Neural crest cell (in vitro differentiated cells): ENCODE results near the gene AMPD3. TPM values are rescaled to one million over a fixed set of nuclear protein-coding genes. Genes with fewer than 3 reads are reported as not detected.

Source experiments
- DNase-seq: peaks from one replicate; pipeline ENCODE4 v3.0.0; 2021; ENCODE audit warnings: low read depth, mixed read lengths, low spot score
- H3K27ac Mint-ChIP-seq: one replicate; pipeline ENCODE4 v1.8.0; 2021; ENCODE audit warnings: mild to moderate bottlenecking, mixed read lengths; ENCODE audit not compliant: unreplicated experiment
- H3K27me3 Mint-ChIP-seq: 2 replicates; pipeline ENCODE4 v1.8.0; 2021; ENCODE audit warnings: low read depth, mild to moderate bottlenecking, mixed read lengths
- H3K36me3 Mint-ChIP-seq: 2 replicates; pipeline ENCODE4 v1.8.0; 2021; ENCODE audit warnings: low read depth, mild to moderate bottlenecking, mixed read lengths
- H3K4me1 Mint-ChIP-seq: 2 replicates; pipeline ENCODE4 v1.8.0; 2021; ENCODE audit warnings: mixed read lengths
- H3K4me3 Mint-ChIP-seq: one replicate; pipeline ENCODE4 v1.8.0; 2021; ENCODE audit warnings: mild to moderate bottlenecking, mixed read lengths
- H3K9me3 Mint-ChIP-seq: 2 replicates; pipeline ENCODE4 v1.8.0; 2021; ENCODE audit warnings: mixed read lengths
- CTCF ChIP-seq: fragments of 200-600 bp; sonication (generic); conservative IDR thresholded peaks from 2 replicates; pipeline ENCODE4 v1.5.0; 2021; ENCODE audit warnings: antibody characterized with exemption, mild to moderate bottlenecking
- total RNA-seq: library from RNA; stranded (reverse); gene quantifications from 2 replicates; pipeline ENCODE4 v1.2.1, GENCODE V29; 2021

Gene AMPD3
- total RNA-seq, 1 donor from 2014 or later, result 2.2 TPM

GRCh38 chr11:10538924-10539323 lies 83.9 kb downstream of the AMPD3 start:
- no peaks in the 10 kb centered on the region for H3K36me3 Mint-ChIP-seq
- no peak for DNase-seq
- TF ChIP-seq CTCF, result no peak
- peaks cover 15% of the 10 kb centered on the region for H3K4me1 Mint-ChIP-seq
- peak overlapping the region; percentile 54 for H3K4me3 Mint-ChIP-seq
- no peaks in the 10 kb centered on the region for H3K9me3 Mint-ChIP-seq
- H3K27ac Mint-ChIP-seq, result no peak overlapping the region
- H3K27me3 Mint-ChIP-seq, result peaks cover 8% of the 10 kb centered on the region

- DNase-seq, result no peak
- H3K4me1 Mint-ChIP-seq, result peaks cover 15% of the 10 kb centered on the region
- no peaks in the 10 kb centered on the region for H3K36me3 Mint-ChIP-seq
- H3K9me3 Mint-ChIP-seq, result no peaks in the 10 kb centered on the region
- H3K27ac Mint-ChIP-seq, result no peak overlapping the region
- peaks cover 11% of the 10 kb centered on the region for H3K27me3 Mint-ChIP-seq
- TF ChIP-seq CTCF, result no peak
- H3K4me3 Mint-ChIP-seq, result peak overlapping the region; percentile 96
Measured at GRCh38 chr11:10539339-10539738, 84.3 kb downstream of the AMPD3 start.

- TF ChIP-seq CTCF, result no peak
- no peaks in the 10 kb centered on the region for H3K9me3 Mint-ChIP-seq
- peak overlapping the region; percentile 68 for H3K27ac Mint-ChIP-seq
- peaks cover 11% of the 10 kb centered on the region for H3K27me3 Mint-ChIP-seq
- H3K4me3 Mint-ChIP-seq, result peak overlapping the region; percentile 96
- peaks cover 15% of the 10 kb centered on the region for H3K4me1 Mint-ChIP-seq
- H3K36me3 Mint-ChIP-seq, result no peaks in the 10 kb centered on the region
- DNase-seq, result no peak
Measured at GRCh38 chr11:10540546-10540914, 85.5 kb downstream of the AMPD3 start.

- Mint-ChIP-seq H3K36me3 (no peaks in the 10 kb centered on the region), H3K27me3 (peaks cover 11% of the 10 kb centered on the region), H3K27ac (peak within 1 kb of the TSS; percentile 96), H3K4me3 (peak within 1 kb of the TSS; percentile 96), H3K9me3 (no peaks in the 10 kb centered on the region), H3K4me1 (peaks cover 15% of the 10 kb centered on the region)
- peak; percentile 98 for DNase-seq
- peak; percentile 79 for TF ChIP-seq CTCF
Measured at GRCh38 chr11:10540915-10541560, 86.0 kb downstream of the AMPD3 start, which contains the start of gene RNF141. Gene RNF141 (minus strand): TSS chr11:10541187. CDS start chr11:10534158, 7,029 bp downstream.

- no peak for DNase-seq
- Mint-ChIP-seq H3K36me3 (no peaks in the 10 kb centered on the region), H3K9me3 (no peaks in the 10 kb centered on the region), H3K4me1 (peaks cover 15% of the 10 kb centered on the region), H3K27me3 (peaks cover 11% of the 10 kb centered on the region), H3K4me3 (peak overlapping the region; percentile 96), H3K27ac (peak overlapping the region; percentile 96)
- no peak for TF ChIP-seq CTCF
Measured at GRCh38 chr11:10541561-10541930, 86.5 kb downstream of the AMPD3 start.
